GM12801 (cell line): ENCODE data around the gene TOPBP1.

Experiments used
- TF ChIP-seq, protein P1 (sequence below): IDR thresholded peaks from one replicate; pipeline ENCODE4 v1.5.1; 2011; ENCODE audit warnings: control low read depth; ENCODE audit not compliant: insufficient read length; ENCODE audit errors: extremely low read depth

Gene TOPBP1

DNA sequence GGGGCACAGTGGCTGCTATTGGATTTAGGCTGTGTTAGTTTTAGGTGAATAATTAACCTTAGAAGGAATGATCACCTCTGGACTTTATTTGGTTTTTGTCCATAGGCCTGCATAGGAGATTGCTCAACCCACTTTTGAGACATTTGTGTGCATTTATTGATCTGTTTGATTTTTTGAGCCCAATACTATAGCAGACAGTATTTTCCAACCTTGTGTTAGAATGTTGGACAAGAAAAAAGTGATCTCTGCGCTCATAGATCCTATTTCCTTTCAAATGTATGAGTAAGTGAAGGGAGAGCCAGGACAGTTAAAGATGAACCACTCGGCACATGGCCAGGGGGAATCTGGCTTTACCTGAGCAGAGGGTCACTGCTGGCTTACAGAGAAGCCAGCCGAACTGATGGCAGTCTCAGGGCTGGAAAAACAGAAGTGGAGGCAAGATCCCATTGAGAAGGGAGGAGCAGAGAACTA is 8.8 kb upstream of the TOPBP1 start:
- TF ChIP-seq, protein P1, sequence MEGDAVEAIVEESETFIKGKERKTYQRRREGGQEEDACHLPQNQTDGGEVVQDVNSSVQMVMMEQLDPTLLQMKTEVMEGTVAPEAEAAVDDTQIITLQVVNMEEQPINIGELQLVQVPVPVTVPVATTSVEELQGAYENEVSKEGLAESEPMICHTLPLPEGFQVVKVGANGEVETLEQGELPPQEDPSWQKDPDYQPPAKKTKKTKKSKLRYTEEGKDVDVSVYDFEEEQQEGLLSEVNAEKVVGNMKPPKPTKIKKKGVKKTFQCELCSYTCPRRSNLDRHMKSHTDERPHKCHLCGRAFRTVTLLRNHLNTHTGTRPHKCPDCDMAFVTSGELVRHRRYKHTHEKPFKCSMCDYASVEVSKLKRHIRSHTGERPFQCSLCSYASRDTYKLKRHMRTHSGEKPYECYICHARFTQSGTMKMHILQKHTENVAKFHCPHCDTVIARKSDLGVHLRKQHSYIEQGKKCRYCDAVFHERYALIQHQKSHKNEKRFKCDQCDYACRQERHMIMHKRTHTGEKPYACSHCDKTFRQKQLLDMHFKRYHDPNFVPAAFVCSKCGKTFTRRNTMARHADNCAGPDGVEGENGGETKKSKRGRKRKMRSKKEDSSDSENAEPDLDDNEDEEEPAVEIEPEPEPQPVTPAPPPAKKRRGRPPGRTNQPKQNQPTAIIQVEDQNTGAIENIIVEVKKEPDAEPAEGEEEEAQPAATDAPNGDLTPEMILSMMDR: no peak

DNA sequence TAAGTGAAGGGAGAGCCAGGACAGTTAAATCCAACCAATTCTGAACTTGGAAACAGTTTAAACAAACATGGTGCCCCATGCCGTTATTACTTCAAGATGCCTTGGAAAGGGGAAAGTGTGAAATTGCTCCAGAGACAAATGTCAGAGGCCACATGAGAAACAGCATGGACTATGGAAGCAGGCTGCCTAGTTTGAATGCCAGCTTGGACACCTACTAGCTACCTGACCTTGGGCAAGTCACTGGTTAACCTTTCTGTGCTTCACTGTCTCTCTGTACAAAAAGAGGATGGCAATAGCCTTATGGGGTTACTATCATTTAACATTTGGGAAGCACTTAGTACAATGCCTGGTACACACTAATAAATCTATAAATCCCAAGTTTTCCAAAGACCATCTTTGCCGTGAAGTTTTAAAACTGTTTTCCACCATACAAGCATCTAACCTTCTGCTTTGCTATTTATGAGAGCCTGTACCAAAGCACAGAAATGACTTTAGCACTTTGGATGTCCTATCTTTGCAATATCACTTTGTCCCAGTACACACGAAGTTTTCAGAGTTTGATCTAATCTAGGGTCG is 8.3 kb upstream of the TOPBP1 start:
- TF ChIP-seq, protein P1: no peak

DNA sequence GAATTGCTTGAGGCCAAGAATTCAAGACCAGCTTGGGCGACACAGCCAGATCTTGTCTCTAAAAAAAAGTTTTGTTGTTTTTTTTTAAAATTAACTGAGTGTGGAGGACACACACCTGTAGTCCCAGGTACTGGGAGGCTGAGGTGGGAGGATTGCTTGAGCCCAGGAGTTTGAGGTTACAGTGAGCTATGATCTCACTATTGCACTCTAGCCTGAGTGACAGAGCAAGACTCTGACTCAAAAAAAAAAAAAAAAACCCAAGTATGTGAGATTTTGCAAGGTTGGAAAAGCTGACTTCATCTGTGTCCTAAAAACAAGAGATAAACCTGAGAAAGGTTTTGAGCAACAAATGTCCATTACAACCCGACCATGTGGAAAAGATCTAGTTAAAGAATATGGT is 5.4 kb upstream of the TOPBP1 start:
- TF ChIP-seq, protein P1: no peak

- TF ChIP-seq, protein P1: no peak
Observed at GRCh38 chr3:133663569-133664313, 2.0 kb upstream of the TOPBP1 start.

GRCh38 chr3:133662278-133662651 is 524 bp upstream of the TOPBP1 start:
- TF ChIP-seq, protein P1: no peak

DNA sequence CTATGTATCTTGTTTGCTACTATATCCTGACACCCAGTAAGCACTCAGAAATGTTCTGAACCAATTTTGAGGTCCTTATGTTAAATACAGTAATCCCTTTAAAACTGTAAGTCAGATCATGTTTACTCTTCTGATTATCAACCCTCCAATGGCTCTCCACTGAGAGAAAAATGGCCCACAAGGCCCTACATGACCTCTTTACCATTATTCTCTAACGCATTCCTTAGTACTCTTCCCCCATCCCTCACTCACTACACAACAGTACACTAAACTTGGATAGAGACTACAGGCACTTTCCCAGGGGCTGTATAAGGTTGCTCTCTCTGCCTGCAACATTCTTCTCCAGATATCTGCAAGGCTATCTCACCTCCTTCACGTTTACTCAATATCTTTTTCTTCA is 1.9 kb downstream of the TOPBP1 start:
- TF ChIP-seq, protein P1: no peak

DNA sequence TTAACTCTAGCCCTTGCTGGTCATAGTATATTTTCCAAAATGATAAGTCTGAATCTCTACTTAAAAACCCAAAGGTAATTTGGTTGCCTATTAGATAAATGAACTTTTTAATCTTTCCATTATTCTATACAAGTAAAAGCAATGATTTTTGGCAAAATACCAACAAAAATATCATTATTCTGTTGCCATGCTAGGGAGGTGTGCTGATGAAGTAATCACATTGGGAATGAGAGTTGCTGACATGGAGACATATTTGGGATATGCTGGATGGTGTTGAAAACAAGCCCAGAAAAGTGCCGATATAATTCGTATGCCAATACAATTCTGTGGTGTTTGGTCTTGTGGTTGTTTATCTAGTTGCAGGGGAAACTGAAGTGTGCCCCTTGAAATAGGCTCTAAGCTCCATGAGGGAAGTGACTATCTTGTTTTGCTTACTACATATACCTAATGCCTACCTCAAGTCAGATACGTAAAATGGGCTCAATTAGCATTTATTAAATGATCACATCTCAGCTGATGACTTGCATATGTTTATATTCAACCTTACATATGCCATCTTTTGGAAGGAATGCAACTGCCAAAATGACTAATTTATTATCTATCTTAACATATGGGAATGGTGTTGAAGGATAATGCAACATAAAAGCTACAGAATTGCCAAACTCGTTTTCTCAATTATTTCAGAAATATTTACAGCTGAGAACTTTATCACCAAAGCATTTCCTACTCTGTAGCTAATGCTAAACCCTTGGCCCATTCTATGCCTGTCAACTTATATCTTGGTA is 5.8 kb downstream of the TOPBP1 start:
- TF ChIP-seq, protein P1: no peak
